AG09309 (cell line): ENCODE data around the gene LRRC15.

Experiments
- DNase-seq: peaks from one replicate; pipeline ENCODE4 v3.0.0-alpha.2; 2010; ENCODE audit warnings: low read depth
- H3K4me3 ChIP-seq: 2 replicates; pipeline ENCODE4 v1.5.1; 2011; ENCODE audit warnings: mild to moderate bottlenecking, low read depth, low read length, moderate library complexity; ENCODE audit not compliant: control insufficient read depth
- CTCF ChIP-seq: IDR thresholded peaks from 2 replicates; pipeline ENCODE4 v1.5.1; 2011; ENCODE audit warnings: mild to moderate bottlenecking, low read depth, low read length, inconsistent platforms; ENCODE audit not compliant: insufficient read depth, control insufficient read depth; ENCODE audit errors: missing control alignments

The LRRC15 gene

GRCh38 chr3:194351952-194352536 lies 17.5 kb downstream of the LRRC15 start:
- TF ChIP-seq CTCF: no peak
- H3K4me3 ChIP-seq: no peak overlapping the region
- no peak for DNase-seq

- no peak for DNase-seq
- no peak for TF ChIP-seq CTCF
- H3K4me3 ChIP-seq: no peak within 1 kb of the TSS
Measured at GRCh38 chr3:194351080-194351672, 18.4 kb downstream of the LRRC15 start, which contains the start of gene CPN2. Gene CPN2, minus strand, starts transcription at chr3:194351328. Its CDS starts 8,626 bp downstream, at chr3:194342702.

GRCh38 chr3:194350726-194351071 lies 18.8 kb downstream of the LRRC15 start:
- no peak for DNase-seq

GRCh38 chr3:194348354-194348753 lies 21.2 kb downstream of the LRRC15 start:
- H3K4me3 ChIP-seq: no peak overlapping the region
- no peak for DNase-seq
- no peak for TF ChIP-seq CTCF

More at GRCh38 chr3:194350726-194351071, 18.8 kb downstream of the LRRC15 start:
- no peak overlapping the region for H3K4me3 ChIP-seq
- TF ChIP-seq CTCF: no peak

- no peak for TF ChIP-seq CTCF
- H3K4me3 ChIP-seq: no peak overlapping the region
- no peak for DNase-seq
Measured at GRCh38 chr3:194346621-194347020, 22.9 kb downstream of the LRRC15 start.

- no peak for TF ChIP-seq CTCF
- no peak overlapping the region for H3K4me3 ChIP-seq
- no peak for DNase-seq
Measured at GRCh38 chr3:194346035-194346434, 23.5 kb downstream of the LRRC15 start.
